Measurements from ENCODE around the gene CTDSP1.

CTDSP1 gene

GRCh38 chr2:218395090-218395444, 4.6 kb upstream of the CTDSP1 start:
- TF ChIP-seq, protein P1, sequence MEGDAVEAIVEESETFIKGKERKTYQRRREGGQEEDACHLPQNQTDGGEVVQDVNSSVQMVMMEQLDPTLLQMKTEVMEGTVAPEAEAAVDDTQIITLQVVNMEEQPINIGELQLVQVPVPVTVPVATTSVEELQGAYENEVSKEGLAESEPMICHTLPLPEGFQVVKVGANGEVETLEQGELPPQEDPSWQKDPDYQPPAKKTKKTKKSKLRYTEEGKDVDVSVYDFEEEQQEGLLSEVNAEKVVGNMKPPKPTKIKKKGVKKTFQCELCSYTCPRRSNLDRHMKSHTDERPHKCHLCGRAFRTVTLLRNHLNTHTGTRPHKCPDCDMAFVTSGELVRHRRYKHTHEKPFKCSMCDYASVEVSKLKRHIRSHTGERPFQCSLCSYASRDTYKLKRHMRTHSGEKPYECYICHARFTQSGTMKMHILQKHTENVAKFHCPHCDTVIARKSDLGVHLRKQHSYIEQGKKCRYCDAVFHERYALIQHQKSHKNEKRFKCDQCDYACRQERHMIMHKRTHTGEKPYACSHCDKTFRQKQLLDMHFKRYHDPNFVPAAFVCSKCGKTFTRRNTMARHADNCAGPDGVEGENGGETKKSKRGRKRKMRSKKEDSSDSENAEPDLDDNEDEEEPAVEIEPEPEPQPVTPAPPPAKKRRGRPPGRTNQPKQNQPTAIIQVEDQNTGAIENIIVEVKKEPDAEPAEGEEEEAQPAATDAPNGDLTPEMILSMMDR (IDR thresholded peaks at IDR 0.05), result no peak
- H3K27ac ChIP-seq, result peak overlapping the region in 1 of 2 donors; percentile 100
- no peaks in the 10 kb centered on the region for H3K9me3 ChIP-seq
- H3K4me1 ChIP-seq, result peaks cover 0 to 16% (median 9%) of the 10 kb centered on the region in 4 donors
- H3K36me3 ChIP-seq, result peaks cover 0 to 4% (median 0%) of the 10 kb centered on the region in 3 donors
- DNase-seq, result no peak
- H3K27me3 ChIP-seq, result no peaks in the 10 kb centered on the region
- H3K4me3 ChIP-seq, result no peak overlapping the region
- intact Hi-C loops (cut with DNase I; ENCODE audit: low total_unique reads), result loop anchor here (2.0 to 5.0 kb wide), 2 partner anchors 92 to 108 kb away; no protein-coding TSS in a partner anchor

DNA sequence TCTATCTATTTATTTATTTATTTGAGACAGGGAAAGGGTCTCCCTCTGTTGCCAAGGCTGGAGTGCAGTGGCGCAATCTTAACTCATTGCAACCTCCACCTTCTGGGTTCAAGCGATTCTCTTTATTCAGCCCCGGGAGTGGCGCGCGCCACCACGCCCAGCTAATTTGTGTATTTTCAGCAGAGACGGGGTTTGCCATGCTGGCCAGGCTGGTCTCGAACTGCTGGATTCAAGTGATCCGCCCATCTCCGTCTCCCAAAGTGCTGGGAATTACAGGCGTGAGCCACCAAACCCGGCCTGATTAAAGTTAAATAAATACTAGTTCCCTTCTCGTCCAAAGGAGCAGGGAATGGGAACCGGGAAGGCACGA, 4.2 kb upstream of the CTDSP1 start:
- H3K36me3 ChIP-seq, result peaks cover 0 to 7% (median 0%) of the 10 kb centered on the region in 3 donors
- H3K4me3 ChIP-seq, result peak overlapping the region; percentile 91 to 99
- peaks cover 0 to 16% (median 9%) of the 10 kb centered on the region in 4 donors for H3K4me1 ChIP-seq
- peak overlapping the region; percentile 100 for H3K27ac ChIP-seq
- TF ChIP-seq, protein P1 (IDR thresholded peaks at IDR 0.05), result no peak
- DNase-seq, result peak in 1 of 2 donors; percentile 26
- no peaks in the 10 kb centered on the region for H3K27me3 ChIP-seq
- intact Hi-C loops (cut with DNase I; ENCODE audit: low total_unique reads), result loop anchor here (2.0 to 5.0 kb wide), 2 partner anchors 93 to 108 kb away; no protein-coding TSS in a partner anchor
- no peaks in the 10 kb centered on the region for H3K9me3 ChIP-seq

- H3K9me3 ChIP-seq, result no peaks in the 10 kb centered on the region
These were observed 3.6 kb upstream of the CTDSP1 start for GRCh38 chr2:218395826-218396687.

GRCh38 chr2:218396688-218397462, 2.8 kb upstream of the CTDSP1 start:
- Histone ChIP-seq H3K27me3 (no peaks in the 10 kb centered on the region), H3K4me1 (peaks cover 0 to 29% (median 19%) of the 10 kb centered on the region in 4 donors), H3K9me3 (no peaks in the 10 kb centered on the region), H3K36me3 (peaks cover 0 to 15% (median 9%) of the 10 kb centered on the region in 3 donors), H3K4me3 (peak overlapping the region; percentile 91 to 99), H3K27ac (peak overlapping the region; percentile 100)
- DNase-seq, result peak; percentile 82 to 92
- intact Hi-C loops (cut with DNase I; ENCODE audit: low total_unique reads), result loop anchor here (1.0 to 5.0 kb wide), 2 partner anchors 110 to 125 kb away; no protein-coding TSS in a partner anchor
- TF ChIP-seq, protein P1 (IDR thresholded peaks at IDR 0.05), result no peak

More at GRCh38 chr2:218395826-218396687, 3.6 kb upstream of the CTDSP1 start:
- intact Hi-C loops (cut with DNase I; ENCODE audit: low total_unique reads), result loop anchor here (1.0 to 5.0 kb wide), 3 partner anchors 93 to 124 kb away; no protein-coding TSS in a partner anchor
- Histone ChIP-seq H3K4me3 (peak overlapping the region; percentile 91 to 99), H3K27me3 (no peaks in the 10 kb centered on the region), H3K27ac (peak overlapping the region; percentile 100), H3K4me1 (peaks cover 0 to 21% (median 11%) of the 10 kb centered on the region in 4 donors), H3K36me3 (peaks cover 0 to 9% (median under 1%) of the 10 kb centered on the region in 3 donors)
- DNase-seq, result peak; percentile 92 to 97
- TF ChIP-seq, protein P1 (IDR thresholded peaks at IDR 0.05), result peak; percentile 95

DNA sequence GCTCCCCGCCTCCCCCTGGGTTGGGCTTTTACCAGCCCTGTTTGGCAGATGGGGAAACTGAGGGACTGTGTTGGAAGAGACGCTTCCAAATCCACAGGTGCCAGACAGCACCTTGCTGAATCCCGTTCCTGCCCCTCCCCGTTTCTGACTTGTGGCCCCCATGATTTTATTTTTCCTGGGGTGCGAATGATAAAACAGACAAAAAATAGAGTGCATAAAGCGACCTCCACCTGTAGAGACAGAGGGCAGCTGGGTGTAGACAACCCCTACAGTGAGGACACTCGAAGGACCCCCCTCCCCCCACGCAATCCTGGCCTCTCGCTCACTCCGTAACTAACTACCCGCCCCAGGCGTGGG, 2.2 kb upstream of the CTDSP1 start:
- H3K27ac ChIP-seq, result peak overlapping the region; percentile 100
- H3K4me1 ChIP-seq, result peaks cover 0 to 35% (median 25%) of the 10 kb centered on the region in 4 donors
- TF ChIP-seq, protein P1 (IDR thresholded peaks at IDR 0.05), result no peak
- peaks cover 4 to 21% (median 15%) of the 10 kb centered on the region in 3 donors for H3K36me3 ChIP-seq
- intact Hi-C loops (cut with DNase I; ENCODE audit: low total_unique reads), result loop anchor here (5.0 kb wide), 1 partner anchor 110 kb away; no protein-coding TSS in a partner anchor
- H3K9me3 ChIP-seq, result no peaks in the 10 kb centered on the region
- H3K27me3 ChIP-seq, result no peaks in the 10 kb centered on the region
- peak overlapping the region; percentile 91 to 99 for H3K4me3 ChIP-seq
- DNase-seq, result no peak

Data from tibial artery (tissue), 4 donors.